ENCODE data around the gene ARL14EP.

ARL14EP gene

GRCh38 chr11:30329150-30329940 is 6.4 kb downstream of the ARL14EP start:
- no peak overlapping the region for H3K27ac Mint-ChIP-seq
- peaks cover 21% of the 10 kb centered on the region for H3K4me1 Mint-ChIP-seq
- DNase-seq, result no peak
- H3K27me3 Mint-ChIP-seq (ENCODE audit: low read depth, poor library complexity), result no peaks in the 10 kb centered on the region
- H3K9me3 Mint-ChIP-seq, result no peaks in the 10 kb centered on the region
- TF ChIP-seq, protein P1, sequence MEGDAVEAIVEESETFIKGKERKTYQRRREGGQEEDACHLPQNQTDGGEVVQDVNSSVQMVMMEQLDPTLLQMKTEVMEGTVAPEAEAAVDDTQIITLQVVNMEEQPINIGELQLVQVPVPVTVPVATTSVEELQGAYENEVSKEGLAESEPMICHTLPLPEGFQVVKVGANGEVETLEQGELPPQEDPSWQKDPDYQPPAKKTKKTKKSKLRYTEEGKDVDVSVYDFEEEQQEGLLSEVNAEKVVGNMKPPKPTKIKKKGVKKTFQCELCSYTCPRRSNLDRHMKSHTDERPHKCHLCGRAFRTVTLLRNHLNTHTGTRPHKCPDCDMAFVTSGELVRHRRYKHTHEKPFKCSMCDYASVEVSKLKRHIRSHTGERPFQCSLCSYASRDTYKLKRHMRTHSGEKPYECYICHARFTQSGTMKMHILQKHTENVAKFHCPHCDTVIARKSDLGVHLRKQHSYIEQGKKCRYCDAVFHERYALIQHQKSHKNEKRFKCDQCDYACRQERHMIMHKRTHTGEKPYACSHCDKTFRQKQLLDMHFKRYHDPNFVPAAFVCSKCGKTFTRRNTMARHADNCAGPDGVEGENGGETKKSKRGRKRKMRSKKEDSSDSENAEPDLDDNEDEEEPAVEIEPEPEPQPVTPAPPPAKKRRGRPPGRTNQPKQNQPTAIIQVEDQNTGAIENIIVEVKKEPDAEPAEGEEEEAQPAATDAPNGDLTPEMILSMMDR (IDR thresholded peaks at IDR 0.05), result no peak
- peaks cover 33% of the 10 kb centered on the region for H3K36me3 Mint-ChIP-seq (ENCODE audit: low read depth)
- H3K4me3 Mint-ChIP-seq, result no peak overlapping the region

DNA sequence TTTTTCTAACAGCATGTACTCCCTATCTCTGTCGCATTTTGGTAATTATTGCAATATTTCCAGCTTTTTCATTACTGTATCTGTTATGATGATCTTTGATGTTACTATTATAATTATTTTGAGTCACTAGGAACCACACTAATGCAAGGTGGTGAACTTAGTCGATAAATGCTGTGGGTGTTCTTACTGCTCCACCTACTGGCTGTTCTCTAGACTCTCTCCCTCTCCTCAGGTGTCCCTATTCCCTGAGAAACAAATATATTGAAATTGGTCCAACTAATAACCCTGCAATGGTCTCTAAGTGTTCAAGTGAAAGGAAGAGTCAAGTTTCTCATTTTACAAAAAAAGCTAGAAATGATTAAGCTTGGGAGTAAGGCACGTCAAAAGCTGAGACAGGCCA is 10.5 kb downstream of the ARL14EP start:
- no peak overlapping the region for H3K27ac Mint-ChIP-seq
- H3K36me3 Mint-ChIP-seq (ENCODE audit: low read depth), result peaks cover 50% of the 10 kb centered on the region
- no peak for DNase-seq
- no peaks in the 10 kb centered on the region for H3K4me1 Mint-ChIP-seq
- TF ChIP-seq, protein P1 (IDR thresholded peaks at IDR 0.05), result peak; percentile 49
- no peaks in the 10 kb centered on the region for H3K27me3 Mint-ChIP-seq (ENCODE audit: low read depth, poor library complexity)
- no peak overlapping the region for H3K4me3 Mint-ChIP-seq
- no peaks in the 10 kb centered on the region for H3K9me3 Mint-ChIP-seq

GRCh38 chr11:30342736-30343166 is 19.8 kb downstream of the ARL14EP start:
- TF ChIP-seq, protein P1 (IDR thresholded peaks at IDR 0.05), result no peak
- Mint-ChIP-seq H3K9me3 (peaks cover 3% of the 10 kb centered on the region), H3K27ac (no peak overlapping the region), H3K36me3 (ENCODE audit: low read depth) (peaks cover 23% of the 10 kb centered on the region), H3K4me1 (no peaks in the 10 kb centered on the region), H3K4me3 (no peak overlapping the region), H3K27me3 (ENCODE audit: low read depth, poor library complexity) (no peaks in the 10 kb centered on the region)
- DNase-seq, result no peak

DNA sequence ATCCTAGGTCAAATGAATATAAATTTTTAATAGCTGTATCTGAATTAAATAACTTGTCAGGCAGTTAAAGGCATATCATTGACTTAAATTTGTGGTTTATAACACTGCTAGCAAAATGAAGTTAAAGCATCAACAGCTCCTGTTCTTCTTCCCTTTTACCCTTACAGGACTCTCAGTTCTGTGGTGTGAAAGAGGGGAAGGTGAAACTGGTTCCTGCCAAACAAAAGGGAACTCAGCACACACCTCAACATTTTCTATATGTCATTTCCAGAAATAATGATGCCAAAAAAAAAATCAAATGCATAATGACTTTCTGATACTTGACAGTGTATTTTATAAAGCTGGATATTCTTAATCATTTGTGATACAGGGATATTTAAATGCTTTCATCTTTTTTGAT is 21.2 kb downstream of the ARL14EP start:
- no peak for DNase-seq
- Mint-ChIP-seq H3K36me3 (ENCODE audit: low read depth) (peaks cover 17% of the 10 kb centered on the region), H3K9me3 (peaks cover 3% of the 10 kb centered on the region), H3K27ac (no peak overlapping the region), H3K27me3 (ENCODE audit: low read depth, poor library complexity) (no peaks in the 10 kb centered on the region), H3K4me3 (no peak overlapping the region), H3K4me1 (no peaks in the 10 kb centered on the region)
- TF ChIP-seq, protein P1 (IDR thresholded peaks at IDR 0.05), result no peak

DNA sequence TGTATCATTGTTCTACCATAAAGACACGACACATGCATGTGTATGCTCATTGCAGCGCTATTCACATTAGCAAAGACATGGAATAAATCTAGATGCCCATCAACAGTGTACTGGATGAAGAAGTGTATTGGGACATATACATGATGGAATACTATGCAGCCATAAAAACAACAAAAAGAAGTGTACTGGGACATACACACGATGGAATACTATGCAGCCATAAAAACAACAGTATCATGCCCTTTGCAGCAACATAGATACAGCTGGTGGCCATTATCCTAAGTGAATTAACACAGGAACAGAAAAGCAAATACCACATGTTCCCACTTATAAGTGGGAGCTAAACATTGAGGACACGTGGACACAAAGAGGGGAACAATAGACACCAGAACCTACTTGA is 22.7 kb downstream of the ARL14EP start:
- TF ChIP-seq, protein P1 (IDR thresholded peaks at IDR 0.05), result no peak

More for the DNA sequence above, 22.7 kb downstream of the ARL14EP start:
- Mint-ChIP-seq H3K4me1 (no peaks in the 10 kb centered on the region), H3K36me3 (ENCODE audit: low read depth) (peaks cover 13% of the 10 kb centered on the region), H3K27ac (no peak overlapping the region), H3K9me3 (peaks cover 3% of the 10 kb centered on the region), H3K4me3 (no peak overlapping the region), H3K27me3 (ENCODE audit: low read depth, poor library complexity) (peaks cover 3% of the 10 kb centered on the region)
- no peak for DNase-seq

Data from nephron progenitor cell (in vitro differentiated cells).